ENCODE data around the gene EMC8. TPM values are rescaled to one million over a fixed set of nuclear protein-coding genes. Genes with fewer than 3 reads are reported as not detected.

EMC8 gene
- polyA plus RNA-seq, 1 of the 3 experiments (the other 2 are of a cell fraction) = 45.9 TPM

- H3K4me3 ChIP-seq (ENCODE audit: low read depth in 2 of 2, low read length in 1 of 2) = no peak overlapping the region
- peaks cover 43% of the 10 kb centered on the region for H3K27me3 ChIP-seq (ENCODE audit: insufficient read depth)
- H3K79me2 ChIP-seq (ENCODE audit: insufficient read depth) = no peaks in the 10 kb centered on the region
- H3K4me1 ChIP-seq (ENCODE audit: control insufficient read depth in 1 of 2, insufficient read depth in 2 of 2, low read depth in 1 of 2, low read length in 1 of 2) = no peaks in the 10 kb centered on the region
- H3K9me2 ChIP-seq = no peaks in the 10 kb centered on the region
- no peak for DNase-seq
- POLR2A ChIA-PET = no interaction called here
- no peaks in the 10 kb centered on the region for H3F3A ChIP-seq (replicated peaks; ENCODE audit: insufficient read depth)
- WGBS (ENCODE audit: low lambda C conversion rate) = 82% methylated on average over 7 of the region's 7 CpGs
- no peak overlapping the region for H3K27ac ChIP-seq (ENCODE audit: low read depth in 2 of 2, low read length in 1 of 2)
- no peak overlapping the region for H3K4me2 ChIP-seq
- H4K20me1 ChIP-seq (ENCODE audit: insufficient read depth) = no peaks in the 10 kb centered on the region
- TF ChIP-seq RFX5 (IDR thresholded peaks at IDR 0.05; ENCODE audit: low read length) (no peak), YY1 (IDR thresholded peaks at IDR 0.05; ENCODE audit: low read depth) (no peak), EP300 (IDR thresholded peaks at IDR 0.05; ENCODE audit: borderline replicate concordance in 1 of 2, low read depth in 1 of 2, low read length in 1 of 2) (no peak), SIN3A (IDR thresholded peaks at IDR 0.05; ENCODE audit: borderline replicate concordance, low read depth, low read length) (no peak), TAF1 (IDR thresholded peaks at IDR 0.05; ENCODE audit: borderline replicate concordance, low read depth, low read length) (no peak), FOSL2 (IDR thresholded peaks at IDR 0.05; ENCODE audit: borderline replicate concordance, low read depth) (no peak), FOXJ3 (CRISPR knock-in tag; IDR thresholded peaks at IDR 0.05) (no peak), GABPA (IDR thresholded peaks at IDR 0.05; ENCODE audit: low read depth) (no peak), USF1 (IDR thresholded peaks at IDR 0.05; ENCODE audit: borderline replicate concordance, low read depth) (no peak), RXRA (IDR thresholded peaks at IDR 0.05; ENCODE audit: borderline replicate concordance, low read depth) (no peak), NRF1 (IDR thresholded peaks at IDR 0.05; ENCODE audit: low read depth, low read length) (no peak), NFIC (IDR thresholded peaks at IDR 0.05; ENCODE audit: borderline replicate concordance) (no peak), TCF12 (IDR thresholded peaks at IDR 0.05) (no peak), ELF1 (IDR thresholded peaks at IDR 0.05) (no peak), JUND (IDR thresholded peaks at IDR 0.05) (no peak), MEF2A (IDR thresholded peaks at IDR 0.05; ENCODE audit: borderline replicate concordance, low read depth) (no peak), MXI1 (IDR thresholded peaks at IDR 0.05; ENCODE audit: low read depth, low read length) (no peak)
- TF ChIP-seq, protein P1, sequence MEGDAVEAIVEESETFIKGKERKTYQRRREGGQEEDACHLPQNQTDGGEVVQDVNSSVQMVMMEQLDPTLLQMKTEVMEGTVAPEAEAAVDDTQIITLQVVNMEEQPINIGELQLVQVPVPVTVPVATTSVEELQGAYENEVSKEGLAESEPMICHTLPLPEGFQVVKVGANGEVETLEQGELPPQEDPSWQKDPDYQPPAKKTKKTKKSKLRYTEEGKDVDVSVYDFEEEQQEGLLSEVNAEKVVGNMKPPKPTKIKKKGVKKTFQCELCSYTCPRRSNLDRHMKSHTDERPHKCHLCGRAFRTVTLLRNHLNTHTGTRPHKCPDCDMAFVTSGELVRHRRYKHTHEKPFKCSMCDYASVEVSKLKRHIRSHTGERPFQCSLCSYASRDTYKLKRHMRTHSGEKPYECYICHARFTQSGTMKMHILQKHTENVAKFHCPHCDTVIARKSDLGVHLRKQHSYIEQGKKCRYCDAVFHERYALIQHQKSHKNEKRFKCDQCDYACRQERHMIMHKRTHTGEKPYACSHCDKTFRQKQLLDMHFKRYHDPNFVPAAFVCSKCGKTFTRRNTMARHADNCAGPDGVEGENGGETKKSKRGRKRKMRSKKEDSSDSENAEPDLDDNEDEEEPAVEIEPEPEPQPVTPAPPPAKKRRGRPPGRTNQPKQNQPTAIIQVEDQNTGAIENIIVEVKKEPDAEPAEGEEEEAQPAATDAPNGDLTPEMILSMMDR (IDR thresholded peaks at IDR 0.05) = no peak
- TF ChIP-seq, protein P2, sequence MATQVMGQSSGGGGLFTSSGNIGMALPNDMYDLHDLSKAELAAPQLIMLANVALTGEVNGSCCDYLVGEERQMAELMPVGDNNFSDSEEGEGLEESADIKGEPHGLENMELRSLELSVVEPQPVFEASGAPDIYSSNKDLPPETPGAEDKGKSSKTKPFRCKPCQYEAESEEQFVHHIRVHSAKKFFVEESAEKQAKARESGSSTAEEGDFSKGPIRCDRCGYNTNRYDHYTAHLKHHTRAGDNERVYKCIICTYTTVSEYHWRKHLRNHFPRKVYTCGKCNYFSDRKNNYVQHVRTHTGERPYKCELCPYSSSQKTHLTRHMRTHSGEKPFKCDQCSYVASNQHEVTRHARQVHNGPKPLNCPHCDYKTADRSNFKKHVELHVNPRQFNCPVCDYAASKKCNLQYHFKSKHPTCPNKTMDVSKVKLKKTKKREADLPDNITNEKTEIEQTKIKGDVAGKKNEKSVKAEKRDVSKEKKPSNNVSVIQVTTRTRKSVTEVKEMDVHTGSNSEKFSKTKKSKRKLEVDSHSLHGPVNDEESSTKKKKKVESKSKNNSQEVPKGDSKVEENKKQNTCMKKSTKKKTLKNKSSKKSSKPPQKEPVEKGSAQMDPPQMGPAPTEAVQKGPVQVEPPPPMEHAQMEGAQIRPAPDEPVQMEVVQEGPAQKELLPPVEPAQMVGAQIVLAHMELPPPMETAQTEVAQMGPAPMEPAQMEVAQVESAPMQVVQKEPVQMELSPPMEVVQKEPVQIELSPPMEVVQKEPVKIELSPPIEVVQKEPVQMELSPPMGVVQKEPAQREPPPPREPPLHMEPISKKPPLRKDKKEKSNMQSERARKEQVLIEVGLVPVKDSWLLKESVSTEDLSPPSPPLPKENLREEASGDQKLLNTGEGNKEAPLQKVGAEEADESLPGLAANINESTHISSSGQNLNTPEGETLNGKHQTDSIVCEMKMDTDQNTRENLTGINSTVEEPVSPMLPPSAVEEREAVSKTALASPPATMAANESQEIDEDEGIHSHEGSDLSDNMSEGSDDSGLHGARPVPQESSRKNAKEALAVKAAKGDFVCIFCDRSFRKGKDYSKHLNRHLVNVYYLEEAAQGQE (IDR thresholded peaks at IDR 0.05; ENCODE audit: low read depth, low read length) = no peak
- H3K36me3 ChIP-seq (replicated peaks in 1 of 2; ENCODE audit: control insufficient read depth in 1 of 2, insufficient read depth in 2 of 2, low read length in 1 of 2) = peaks cover 3 to 14% of the 10 kb centered on the region in 2 experiments
- CTCF ChIA-PET = interaction anchor here (1.9 to 3.7 kb wide), 3 partner anchors 9 to 205 kb away, joined by 7 to 32 read pairs (median 11); no protein-coding TSS in a partner anchor
- no peak overlapping the region for H2AFZ ChIP-seq (ENCODE audit: low read depth)
- no peak overlapping the region for H3K9ac ChIP-seq
- H3K9me3 ChIP-seq = no peaks in the 10 kb centered on the region
These were observed 11.4 kb upstream of the EMC8 start for GRCh38 chr16:85810742-85811115.
